Eye (tissue), 1 donor: ENCODE data around the gene MEF2A.
"Not testable (repeated sequence)": the region's sequence is repeated elsewhere in the genome, so short reads cannot be mapped to it uniquely, and the experiment has no call there.

Experiments
- DNase-seq: peaks from one replicate; pipeline ENCODE4 v3.0.0-alpha.2; 2015

The MEF2A gene

GRCh38 chr15:99565299-99566156 lies at the start of gene MEF2A:
MEF2A (plus strand) TSS chr15:99565984; CDS start chr15:99633120, 67,136 bp downstream.
- peak; percentile 98 for DNase-seq

- no peak for DNase-seq
Observed at GRCh38 chr15:99518191-99518590, 47.6 kb upstream of the MEF2A start.

GRCh38 chr15:99519366-99519765 lies 46.4 kb upstream of the MEF2A start:
- not testable (repeated sequence) for DNase-seq

- no peak for DNase-seq
Observed at GRCh38 chr15:99522288-99522687, 43.5 kb upstream of the MEF2A start.

- no peak for DNase-seq
Observed at GRCh38 chr15:99526176-99526575, 39.6 kb upstream of the MEF2A start.

GRCh38 chr15:99526671-99527070 lies 39.1 kb upstream of the MEF2A start:
- DNase-seq: no peak

- peak; percentile 8 for DNase-seq
Observed at GRCh38 chr15:99536422-99537040, 29.3 kb upstream of the MEF2A start.

GRCh38 chr15:99537344-99537743 lies 28.4 kb upstream of the MEF2A start:
- peak; percentile 31 for DNase-seq

- DNase-seq: no peak
Observed at GRCh38 chr15:99538261-99538660, 27.5 kb upstream of the MEF2A start.

GRCh38 chr15:99542828-99543227 lies 23.0 kb upstream of the MEF2A start:
- DNase-seq: no peak

- DNase-seq: no peak
Observed at GRCh38 chr15:99545605-99546004, 20.2 kb upstream of the MEF2A start.

GRCh38 chr15:99546441-99547100 lies 19.2 kb upstream of the MEF2A start:
- no peak for DNase-seq

- DNase-seq: no peak
Observed at GRCh38 chr15:99547517-99547916, 18.3 kb upstream of the MEF2A start.

GRCh38 chr15:99550077-99550476 lies 15.7 kb upstream of the MEF2A start:
- no peak for DNase-seq

- DNase-seq: no peak
Observed at GRCh38 chr15:99552111-99552510, 13.7 kb upstream of the MEF2A start.

- DNase-seq: no peak
Observed at GRCh38 chr15:99554880-99555488, 10.8 kb upstream of the MEF2A start.

- no peak for DNase-seq
Observed at GRCh38 chr15:99556011-99556410, 9.8 kb upstream of the MEF2A start.

GRCh38 chr15:99556578-99556977 lies 9.2 kb upstream of the MEF2A start:
- no peak for DNase-seq

GRCh38 chr15:99558084-99558483 lies 7.7 kb upstream of the MEF2A start:
- DNase-seq: no peak

GRCh38 chr15:99558571-99558970 lies 7.2 kb upstream of the MEF2A start:
- DNase-seq: no peak

- no peak for DNase-seq
Observed at GRCh38 chr15:99561476-99562230, 4.1 kb upstream of the MEF2A start.

GRCh38 chr15:99562238-99562637 lies 3.5 kb upstream of the MEF2A start:
- no peak for DNase-seq
